CD4-positive, CD25-positive, alpha-beta regulatory T cell (primary cell): ENCODE results near the gene BGLAP. TPM values are rescaled to one million over a fixed set of nuclear protein-coding genes. Genes with fewer than 3 reads are reported as not detected.
A peak's percentile ranks its signal among the peaks of the same experiment; 100 is the strongest.

Experiments
- ATAC-seq, 2 donors: fragments of 150-1000 bp; cut with Tn5 transposase; one replicate each; pipeline ENCODE4 v1.10.0; 2021; ENCODE audit warnings: low read depth in 2 of 2, moderate number of reproducible peaks in 2 of 2, moderate library complexity in 1 of 2
- DNase-seq, 3 donors: peaks; one replicate each; pipeline versions ENCODE4 v3.0.0 to v3.0.0-alpha.2; 2012 to 2022; ENCODE audit warnings: mixed read lengths in 1 of 3
- H3K27ac ChIP-seq: one replicate; pipeline ENCODE4 v1.7.0; 2013; ENCODE audit warnings: mild to moderate bottlenecking, low read length; ENCODE audit not compliant: insufficient read depth, poor library complexity, severe bottlenecking
- H3K27me3 ChIP-seq: one replicate; pipeline ENCODE4 v1.7.0; 2013; ENCODE audit warnings: low read length; ENCODE audit not compliant: control insufficient read depth, insufficient read depth
- H3K36me3 ChIP-seq: one replicate; pipeline ENCODE4 v1.7.0; 2013; ENCODE audit warnings: mild to moderate bottlenecking, low read length, moderate library complexity; ENCODE audit not compliant: control insufficient read depth, insufficient read depth
- H3K4me1 ChIP-seq: 2 replicates; pipeline ENCODE4 v1.7.0; 2013; ENCODE audit warnings: mild to moderate bottlenecking, low read length; ENCODE audit not compliant: insufficient read depth, control insufficient read depth, poor library complexity, severe bottlenecking
- H3K4me3 ChIP-seq: one replicate; pipeline ENCODE4 v1.7.0; 2013; ENCODE audit warnings: low read depth, mild to moderate bottlenecking, low read length, moderate library complexity
- H3K9me3 ChIP-seq, 2 experiments: 1 replicate in 1 of 2; 2 replicates in 1 of 2; pipeline ENCODE4 v1.7.0; 2013; ENCODE audit warnings: low read length in 2 of 2, mild to moderate bottlenecking in 1 of 2, moderate library complexity in 1 of 2; ENCODE audit not compliant: control insufficient read depth in 2 of 2
- H3K27ac Mint-ChIP-seq, 3 donors: one replicate each; pipeline ENCODE4 v1.8.0; 2020 to 2022; ENCODE audit warnings: mild to moderate bottlenecking in 3 of 3, mixed read lengths in 3 of 3, moderate library complexity in 2 of 3
- H3K27me3 Mint-ChIP-seq: one replicate; pipeline ENCODE4 v1.8.0; 2022; ENCODE audit warnings: mild to moderate bottlenecking, mixed read lengths
- H3K36me3 Mint-ChIP-seq: one replicate; pipeline ENCODE4 v1.8.0; 2020; ENCODE audit warnings: mixed read lengths
- H3K4me1 Mint-ChIP-seq, 4 donors: one replicate each; pipeline ENCODE4 v1.8.0; 2020 to 2022; ENCODE audit warnings: mixed read lengths in 4 of 4, mild to moderate bottlenecking in 1 of 4
- H3K4me3 Mint-ChIP-seq, 4 donors: one replicate each; pipeline ENCODE4 v1.8.0; 2020 to 2022; ENCODE audit warnings: mild to moderate bottlenecking in 4 of 4, mixed read lengths in 4 of 4, moderate library complexity in 3 of 4
- H3K9me3 Mint-ChIP-seq, 7 donors: one replicate each; pipeline ENCODE4 v1.8.0; 2020 to 2022; ENCODE audit warnings: mixed read lengths in 7 of 7, mild to moderate bottlenecking in 3 of 7, moderate library complexity in 2 of 7
- polyA plus RNA-seq, 4 donors: library from polyadenylated mRNA; unstranded; fragments of 300-500 nt; fragmentation: Illumina TruSeq; gene quantifications; one replicate each; pipeline ENCODE4 v1.2.3, GENCODE V29; 2021
- total RNA-seq: library from RNA; stranded (reverse); gene quantifications from one replicate; pipeline ENCODE4 v1.2.3, GENCODE V29; 2022

The BGLAP gene
- total and polyA plus RNA-seq, 5 donors from 2014 or later = 1.1 TPM; not detected in 4

DNA sequence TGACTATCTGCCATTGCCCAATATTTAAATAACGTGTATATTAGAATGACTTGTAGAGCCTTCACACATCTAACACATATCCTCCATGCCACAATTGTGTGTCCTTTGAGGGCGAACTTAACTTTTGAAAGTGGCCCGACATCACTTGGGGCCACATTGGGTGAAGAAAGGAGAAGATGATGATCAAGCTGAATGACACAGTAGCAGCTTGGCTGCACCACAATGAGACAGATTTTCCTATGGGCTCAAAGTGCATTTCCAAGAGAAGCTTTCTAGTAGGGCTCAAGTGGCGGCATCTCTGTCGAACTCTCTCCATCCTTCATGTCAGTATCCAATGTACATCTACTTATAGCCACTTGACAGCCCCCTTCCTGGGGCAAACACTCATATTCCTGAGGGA, 3.7 kb upstream of the BGLAP start:
- Histone ChIP-seq H3K36me3 (peaks cover 48% of the 10 kb centered on the region), H3K4me3 (no peak overlapping the region), H3K27me3 (no peaks in the 10 kb centered on the region), H3K4me1 (no peaks in the 10 kb centered on the region), H3K27ac (no peak overlapping the region), H3K9me3 (no peaks in the 10 kb centered on the region)
- Mint-ChIP-seq H3K36me3 (peaks cover 22% of the 10 kb centered on the region), H3K27me3 (no peaks in the 10 kb centered on the region), H3K27ac (no peak overlapping the region), H3K9me3 (no peaks in the 10 kb centered on the region), H3K4me1 (no peaks in the 10 kb centered on the region), H3K4me3 (no peak overlapping the region)
- no peak for DNase-seq
- ATAC-seq = no peak

DNA sequence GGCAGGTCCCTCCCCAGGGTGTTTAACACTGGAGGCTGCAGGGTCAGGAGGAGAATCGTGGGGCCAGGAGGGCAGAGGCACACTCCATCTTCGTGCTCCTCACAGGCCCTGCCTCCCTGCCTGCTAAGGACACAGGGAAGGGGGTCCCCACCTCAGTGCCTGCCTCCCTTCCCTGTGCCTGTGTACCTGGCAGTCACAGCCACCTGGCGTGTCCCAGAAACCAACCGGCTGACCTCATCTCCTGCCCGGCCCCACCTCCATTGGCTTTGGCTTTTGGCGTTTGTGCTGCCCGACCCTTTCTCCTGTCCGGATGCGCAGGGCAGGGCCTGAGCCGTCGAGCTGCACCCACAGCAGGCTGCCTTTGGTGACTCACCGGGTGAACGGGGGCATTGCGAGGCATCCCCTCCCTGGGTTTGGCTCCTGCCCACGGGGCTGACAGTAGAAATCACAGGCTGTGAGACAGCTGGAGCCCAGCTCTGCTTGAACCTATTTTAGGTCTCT, 623 bp upstream of the BGLAP start:
- no peak for ATAC-seq

DNA sequence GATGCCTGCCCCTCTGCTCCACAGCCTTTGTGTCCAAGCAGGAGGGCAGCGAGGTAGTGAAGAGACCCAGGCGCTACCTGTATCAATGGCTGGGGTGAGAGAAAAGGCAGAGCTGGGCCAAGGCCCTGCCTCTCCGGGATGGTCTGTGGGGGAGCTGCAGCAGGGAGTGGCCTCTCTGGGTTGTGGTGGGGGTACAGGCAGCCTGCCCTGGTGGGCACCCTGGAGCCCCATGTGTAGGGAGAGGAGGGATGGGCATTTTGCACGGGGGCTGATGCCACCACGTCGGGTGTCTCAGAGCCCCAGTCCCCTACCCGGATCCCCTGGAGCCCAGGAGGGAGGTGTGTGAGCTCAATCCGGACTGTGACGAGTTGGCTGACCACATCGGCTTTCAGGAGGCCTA, 754 bp downstream of the BGLAP start:
- DNase-seq = no peak
- H3K9me3 ChIP-seq = no peaks in the 10 kb centered on the region

More for the DNA sequence above, 623 bp upstream of the BGLAP start:
- no peaks in the 10 kb centered on the region for H3K9me3 ChIP-seq
- H3K4me3 ChIP-seq = no peak overlapping the region
- H3K4me3 Mint-ChIP-seq = no peak overlapping the region
- no peak overlapping the region for H3K27ac Mint-ChIP-seq
- peaks cover 18% of the 10 kb centered on the region for H3K36me3 Mint-ChIP-seq
- peaks cover 31% of the 10 kb centered on the region for H3K36me3 ChIP-seq
- peaks cover 0 to 14% (median 8%) of the 10 kb centered on the region in 4 donors for H3K4me1 Mint-ChIP-seq
- no peaks in the 10 kb centered on the region for H3K27me3 ChIP-seq
- DNase-seq = no peak
- H3K27me3 Mint-ChIP-seq = no peaks in the 10 kb centered on the region
- H3K4me1 ChIP-seq = peaks cover 16% of the 10 kb centered on the region
- no peaks in the 10 kb centered on the region for H3K9me3 Mint-ChIP-seq
- no peak overlapping the region for H3K27ac ChIP-seq

DNA sequence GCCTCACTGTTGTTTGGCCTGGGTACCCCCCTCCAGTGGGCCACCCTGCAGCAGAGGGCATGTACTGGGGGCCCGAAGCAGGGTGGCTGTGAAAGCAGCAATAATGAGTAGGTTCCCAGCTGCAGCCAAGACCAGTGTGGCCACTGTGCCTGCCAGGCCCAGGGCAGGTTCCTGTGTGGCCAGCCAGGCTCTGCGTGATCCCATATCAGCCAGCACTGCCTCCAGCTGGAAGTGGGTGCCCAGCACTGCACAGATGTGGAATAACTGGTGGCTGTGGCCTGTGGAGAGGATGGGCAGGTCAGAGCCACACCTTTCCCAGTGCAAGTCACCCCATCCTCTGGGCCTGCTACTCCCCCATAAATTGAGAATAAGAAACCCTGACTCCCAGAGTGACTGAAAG, 2.1 kb downstream of the BGLAP start:
- Mint-ChIP-seq H3K36me3 (peaks cover 6% of the 10 kb centered on the region), H3K4me3 (no peak overlapping the region), H3K27ac (no peak overlapping the region), H3K4me1 (peaks cover 0 to 14% (median 8%) of the 10 kb centered on the region in 4 donors), H3K9me3 (no peaks in the 10 kb centered on the region), H3K27me3 (no peaks in the 10 kb centered on the region)
- Histone ChIP-seq H3K4me1 (peaks cover 21% of the 10 kb centered on the region), H3K9me3 (no peaks in the 10 kb centered on the region), H3K4me3 (no peak overlapping the region), H3K27ac (no peak overlapping the region), H3K36me3 (peaks cover 9% of the 10 kb centered on the region), H3K27me3 (no peaks in the 10 kb centered on the region)
- no peak for ATAC-seq
- DNase-seq = no peak

More for the DNA sequence above, 754 bp downstream of the BGLAP start:
- peaks cover 21% of the 10 kb centered on the region for H3K4me1 ChIP-seq
- H3K27ac ChIP-seq = no peak overlapping the region
- Mint-ChIP-seq H3K4me3 (no peak overlapping the region), H3K36me3 (peaks cover 12% of the 10 kb centered on the region), H3K9me3 (no peaks in the 10 kb centered on the region), H3K4me1 (peaks cover 0 to 14% (median 8%) of the 10 kb centered on the region in 4 donors), H3K27ac (peak overlapping the region in 1 of 3 donors; percentile 94), H3K27me3 (no peaks in the 10 kb centered on the region)
- H3K27me3 ChIP-seq = no peaks in the 10 kb centered on the region
- no peak for ATAC-seq
- H3K4me3 ChIP-seq = no peak overlapping the region
- H3K36me3 ChIP-seq = peaks cover 21% of the 10 kb centered on the region

DNA sequence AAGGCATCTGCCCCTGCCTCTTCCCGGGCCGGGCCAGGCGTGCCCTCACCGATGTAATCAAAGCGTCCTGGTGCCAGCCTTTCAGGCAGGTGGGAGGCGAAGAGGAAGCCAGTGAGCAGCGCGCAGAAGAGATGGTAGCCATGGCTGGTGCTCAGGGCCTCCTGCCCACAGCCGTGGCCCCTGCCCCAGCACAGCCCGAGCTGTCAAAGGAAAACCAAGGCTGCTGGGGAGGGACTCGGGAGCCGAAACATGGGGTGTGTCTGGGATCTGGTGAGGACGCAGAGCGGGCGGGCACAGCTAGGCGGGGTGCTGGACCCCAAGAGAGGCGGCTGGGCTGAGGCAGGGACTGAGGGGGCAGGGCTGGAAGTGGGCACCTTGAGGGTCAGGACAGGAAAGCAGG, 2.7 kb downstream of the BGLAP start:
- no peak for DNase-seq
- H3K4me1 Mint-ChIP-seq = peaks cover 0 to 14% (median 11%) of the 10 kb centered on the region in 4 donors
- H3K4me3 Mint-ChIP-seq = peak overlapping the region in 3 of 4 donors; percentile 32 to 74 (median 53)

GRCh38 chr1:156245451-156246232, 3.7 kb downstream of the BGLAP start:
- H3K4me3 ChIP-seq = peak overlapping the region; percentile 9
- Mint-ChIP-seq H3K4me1 (peaks cover 0 to 14% (median 11%) of the 10 kb centered on the region in 4 donors), H3K9me3 (no peaks in the 10 kb centered on the region), H3K4me3 (peak overlapping the region; percentile 37 to 89 (median 83)), H3K36me3 (no peaks in the 10 kb centered on the region), H3K27me3 (no peaks in the 10 kb centered on the region), H3K27ac (peak overlapping the region; percentile 62 to 95 (median 79))
- no peak overlapping the region for H3K27ac ChIP-seq
- H3K4me1 ChIP-seq = peaks cover 21% of the 10 kb centered on the region
- H3K27me3 ChIP-seq = no peaks in the 10 kb centered on the region
- DNase-seq = peak in 2 of 3 donors; percentile 26 to 67
- peaks cover 5% of the 10 kb centered on the region for H3K36me3 ChIP-seq
- H3K9me3 ChIP-seq = no peaks in the 10 kb centered on the region
- ATAC-seq = peak; percentile 43 to 61

More for the DNA sequence above, 2.7 kb downstream of the BGLAP start:
- no peaks in the 10 kb centered on the region for H3K9me3 ChIP-seq
- H3K9me3 Mint-ChIP-seq = no peaks in the 10 kb centered on the region
- no peaks in the 10 kb centered on the region for H3K27me3 ChIP-seq
- H3K4me1 ChIP-seq = peaks cover 21% of the 10 kb centered on the region
- no peak for ATAC-seq
- peaks cover 3% of the 10 kb centered on the region for H3K36me3 Mint-ChIP-seq
- H3K27me3 Mint-ChIP-seq = no peaks in the 10 kb centered on the region
- no peak overlapping the region for H3K4me3 ChIP-seq
- H3K27ac ChIP-seq = no peak overlapping the region
- peak overlapping the region; percentile 62 to 79 (median 72) for H3K27ac Mint-ChIP-seq
- peaks cover 3% of the 10 kb centered on the region for H3K36me3 ChIP-seq

GRCh38 chr1:156246241-156246780, 4.3 kb downstream of the BGLAP start:
- Histone ChIP-seq H3K36me3 (peaks cover 11% of the 10 kb centered on the region), H3K9me3 (no peaks in the 10 kb centered on the region), H3K4me3 (no peak overlapping the region), H3K27ac (no peak overlapping the region), H3K27me3 (no peaks in the 10 kb centered on the region), H3K4me1 (peaks cover 21% of the 10 kb centered on the region)
- peak overlapping the region in 2 of 3 donors; percentile 25 to 79 for H3K27ac Mint-ChIP-seq
- ATAC-seq (no peak), DNase-seq (no peak)
- no peaks in the 10 kb centered on the region for H3K27me3 Mint-ChIP-seq
- peak overlapping the region; percentile 49 to 78 (median 60) for H3K4me3 Mint-ChIP-seq
- peaks cover 0 to 14% (median 11%) of the 10 kb centered on the region in 4 donors for H3K4me1 Mint-ChIP-seq
- H3K36me3 Mint-ChIP-seq = no peaks in the 10 kb centered on the region
- H3K9me3 Mint-ChIP-seq = no peaks in the 10 kb centered on the region
